ENCODE data around the gene TOX2.

Gene TOX2

DNA sequence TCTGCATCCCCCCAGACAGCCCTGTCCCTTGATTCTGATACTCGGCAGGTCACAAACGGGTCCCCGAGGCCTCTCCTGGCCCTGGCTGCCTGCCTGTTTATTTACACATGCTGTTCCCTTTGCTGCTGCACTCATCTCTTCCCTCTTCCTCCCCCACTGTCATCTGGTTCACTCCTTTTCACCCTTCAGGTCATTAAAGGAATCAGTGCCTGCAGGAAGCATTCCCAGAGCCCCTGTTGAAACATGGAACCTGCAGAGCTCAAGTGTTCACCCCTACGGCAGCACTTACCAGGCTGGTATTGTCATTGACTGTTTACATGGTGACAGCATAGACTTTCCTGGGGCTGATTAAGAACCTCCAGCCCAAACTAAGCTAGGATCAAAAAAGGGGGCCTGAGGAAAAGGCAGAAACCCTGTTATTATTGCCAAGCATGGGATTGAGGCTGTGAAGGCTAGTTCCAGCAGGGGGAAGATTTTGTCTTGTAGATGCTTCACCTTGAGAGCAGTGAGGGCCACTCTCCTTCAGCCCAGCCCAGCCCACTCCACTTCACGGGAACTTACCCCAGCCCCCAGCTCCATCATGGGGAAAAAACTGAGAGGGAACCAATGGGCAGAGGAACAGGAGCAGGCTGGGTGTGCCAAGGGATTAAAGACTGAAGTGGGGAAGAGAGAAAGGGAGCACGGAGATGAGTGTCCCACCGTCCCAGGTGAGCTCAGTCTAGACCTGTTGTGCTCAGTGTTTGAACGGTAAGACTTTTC lies 199.1 kb downstream of the TOX2 start:
- no peak for DNase-seq

DNA sequence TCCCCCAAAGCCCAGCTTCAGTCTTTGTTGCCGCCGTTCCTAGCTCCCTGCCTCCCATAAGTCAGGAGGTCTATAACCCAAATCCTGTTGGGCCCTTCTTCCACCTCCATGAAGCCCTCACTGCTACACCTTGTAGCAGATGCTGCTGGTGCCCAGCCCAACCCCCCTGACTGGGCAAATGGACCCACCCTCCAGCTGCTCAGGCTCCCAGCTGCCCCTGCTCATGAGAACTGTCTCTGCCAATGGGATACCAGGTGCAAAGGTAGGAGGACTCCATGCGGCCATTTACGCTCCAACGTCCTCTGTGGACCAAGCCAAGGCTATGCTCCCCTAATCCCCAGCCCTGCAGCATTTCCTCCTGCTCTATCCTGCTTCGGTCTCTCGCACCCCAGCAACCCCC lies 200.5 kb downstream of the TOX2 start:
- no peak for DNase-seq

DNA sequence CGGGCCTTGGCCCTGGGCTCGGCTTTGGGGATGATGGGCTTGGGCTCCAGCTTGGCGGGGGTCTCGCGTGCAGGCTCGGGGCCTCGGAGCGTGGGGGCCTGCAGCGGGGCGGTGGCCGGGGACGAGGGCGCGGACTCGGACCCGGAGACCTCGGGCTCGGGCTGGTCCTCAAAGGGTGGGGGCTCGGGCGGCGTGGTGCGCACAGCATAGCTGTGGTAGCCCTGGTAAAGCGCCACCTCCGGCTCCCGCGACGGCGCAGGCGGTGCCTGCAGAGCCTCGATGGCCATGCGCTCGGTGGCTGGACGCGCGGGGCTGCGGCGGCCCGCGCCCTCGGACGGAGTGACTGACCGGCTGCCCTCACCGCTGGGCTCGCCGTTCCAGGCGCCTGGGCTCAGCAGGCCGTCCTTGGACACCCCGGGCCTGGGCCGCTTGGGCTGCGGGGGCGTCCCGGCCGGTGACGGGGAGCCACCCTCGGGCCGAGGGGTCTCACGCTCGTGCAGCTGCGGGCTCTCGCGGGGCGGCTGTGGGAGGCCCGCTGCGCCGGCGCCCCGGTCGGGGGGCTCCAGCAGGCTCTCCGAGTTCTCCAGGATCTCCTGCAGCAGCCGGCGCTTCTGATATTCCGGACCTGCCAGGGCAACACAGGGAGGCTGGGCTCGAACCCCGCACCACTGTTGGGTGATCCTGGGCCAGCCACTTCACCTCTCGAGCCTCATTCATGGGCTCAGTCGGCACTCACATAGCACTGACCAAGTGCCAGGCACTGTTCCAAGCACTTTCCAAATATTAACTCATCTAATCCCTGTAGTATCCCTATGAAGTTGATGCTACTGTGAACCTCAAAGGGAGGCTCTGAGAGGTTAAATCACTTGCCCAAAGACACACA lies 201.4 kb downstream of the TOX2 start:
- no peak for DNase-seq

DNA sequence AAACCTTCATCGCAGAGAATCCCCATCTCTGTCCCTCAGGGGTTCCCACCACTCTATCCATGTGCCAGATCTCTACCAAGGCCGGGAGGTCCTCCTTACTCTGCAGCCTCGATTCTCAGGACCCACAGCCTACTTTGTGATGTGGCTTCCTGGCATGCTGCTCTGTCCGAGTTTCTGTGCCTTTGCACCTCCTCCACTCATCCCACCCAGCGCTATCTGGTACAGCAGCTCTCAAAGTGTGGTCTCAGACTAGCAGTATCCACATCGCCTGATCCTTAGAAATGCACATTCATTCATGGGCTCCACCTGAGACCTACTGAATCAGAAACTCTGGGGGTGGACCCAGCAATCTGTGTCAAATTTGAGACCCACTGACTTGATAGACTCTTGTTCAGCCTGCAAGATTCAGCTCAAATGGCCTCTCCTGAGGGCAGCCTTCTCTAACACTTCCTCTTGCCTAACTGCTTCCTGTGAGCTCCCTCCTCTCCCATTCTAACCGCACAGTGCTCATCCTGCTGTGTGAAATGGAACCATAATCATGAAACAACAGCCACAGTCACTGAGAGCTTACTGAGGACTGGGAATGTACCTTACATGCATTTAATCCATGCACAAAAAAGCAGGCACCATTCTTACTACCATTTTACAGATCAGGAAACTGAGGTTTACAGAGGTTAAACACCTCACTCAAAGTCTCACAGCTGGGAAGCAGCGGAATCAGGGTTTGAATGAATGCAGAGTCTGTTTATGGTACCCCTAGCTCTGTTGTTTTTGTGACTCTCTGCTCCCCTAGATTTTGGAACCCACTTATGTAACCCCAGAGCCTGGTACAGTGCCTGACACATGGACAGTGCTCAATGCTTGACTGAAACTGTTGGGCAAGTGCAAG lies 202.9 kb downstream of the TOX2 start:
- DNase-seq = no peak

DNA sequence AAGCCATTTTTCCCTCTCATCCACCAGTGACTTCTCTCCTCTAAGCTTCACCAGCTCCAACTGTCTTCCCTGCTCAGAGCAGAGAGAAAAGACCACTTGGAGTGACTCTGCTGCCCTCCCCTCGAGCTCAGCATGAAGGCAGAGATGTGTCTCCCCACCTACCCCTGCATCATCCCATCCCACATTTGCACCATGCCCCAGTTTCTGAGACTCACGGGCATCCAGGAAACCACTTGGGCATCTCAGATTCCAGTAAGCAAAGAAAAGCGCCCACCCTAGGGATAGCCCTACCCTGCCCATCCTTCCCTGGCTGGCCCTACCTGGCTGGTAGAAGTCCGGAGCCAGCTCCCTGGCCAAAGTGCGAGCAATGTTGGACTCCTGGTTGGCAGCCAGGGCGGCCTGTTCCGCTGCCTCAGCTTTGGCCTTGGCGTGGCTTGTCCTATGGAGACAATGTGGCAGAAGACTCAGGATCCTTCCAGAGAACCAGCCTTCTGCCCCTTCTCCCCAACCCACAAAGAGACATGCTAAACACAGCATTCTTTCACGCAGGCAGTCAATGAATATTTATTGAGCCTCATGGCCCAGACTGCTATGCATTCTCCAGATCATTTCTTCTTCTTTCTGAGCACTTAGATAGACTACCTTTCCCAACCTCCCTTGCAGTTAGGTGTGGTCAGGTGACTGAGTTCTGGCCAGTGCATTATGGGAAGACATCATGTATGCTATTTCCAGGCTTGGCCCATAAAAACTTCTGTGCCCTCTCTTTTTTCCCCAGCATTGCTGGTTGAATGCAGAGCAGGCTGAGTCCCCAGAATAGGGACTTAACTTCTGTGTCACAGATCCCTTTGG lies 203.8 kb downstream of the TOX2 start:
- DNase-seq = no peak

All from bone marrow (tissue), 2 donors.